K562 (cell line): ENCODE measurements around the gene SRCAP. TPM values are rescaled to one million over a fixed set of nuclear protein-coding genes. Genes with fewer than 3 reads are reported as not detected.

Experiments used
- ARNT ChIP-seq, 2 experiments: fragments of 450-650 bp; IDR thresholded peaks; 2 replicates each; pipeline ENCODE4 v1.6.1; 2016; ENCODE audit warnings: mild to moderate bottlenecking in 1 of 2
- BRD4 ChIP-seq: fragments of 200-600 bp; sonication (generic); IDR thresholded peaks from 2 replicates; pipeline ENCODE4 v1.6.1; 2017; ENCODE audit warnings: inconsistent platforms
- CBFB ChIP-seq: sonication (generic); formaldehyde crosslinking; IDR thresholded peaks from 2 replicates; pipeline ENCODE4 v1.4.0; 2020; ENCODE audit warnings: mild to moderate bottlenecking, missing genetic modification reagents
- CBX1 ChIP-seq: sonication (generic); IDR thresholded peaks from 2 replicates; pipeline ENCODE4 v1.6.1; 2016; ENCODE audit warnings: antibody characterized with exemption, low read depth, mild to moderate bottlenecking
- CHD1 ChIP-seq: fragments of 200-600 bp; sonication (generic); IDR thresholded peaks from one replicate; pipeline ENCODE4 v1.6.1; 2012; ENCODE audit warnings: mild to moderate bottlenecking, moderate library complexity, low read length, inconsistent platforms
- CREM ChIP-seq: IDR thresholded peaks from 2 replicates; pipeline ENCODE4 v1.6.1; 2014; ENCODE audit warnings: antibody characterized with exemption, low read depth
- FOXA1 ChIP-seq: fragments of 450-650 bp; IDR thresholded peaks from 2 replicates; pipeline ENCODE4 v1.6.1; 2016; ENCODE audit warnings: mild to moderate bottlenecking, borderline replicate concordance
- FOXJ2 ChIP-seq: fragments of 200-800 bp; sonication (Bioruptor generic); IDR thresholded peaks from 2 replicates; pipeline ENCODE4 v1.6.1; 2016; ENCODE audit warnings: missing genetic modification characterization, missing compliant biosample characterization
- FOXK2 ChIP-seq, 2 experiments: fragments of 450-650 bp; IDR thresholded peaks in 1 of 2; conservative IDR thresholded peaks in 1 of 2; 2 replicates each; pipeline ENCODE4 v1.6.1; 2016; ENCODE audit warnings: low read depth in 2 of 2, mild to moderate bottlenecking in 1 of 2
- FUS ChIP-seq: fragments of 200-400 bp; formaldehyde crosslinking; optimal IDR thresholded peaks from 2 replicates; pipeline ENCODE3; 2017; ENCODE audit warnings: low read depth, low read length
- HDAC1 ChIP-seq, 2 experiments: fragments of 450-650 bp; IDR thresholded peaks; 2 replicates each; pipeline ENCODE4 v1.6.1; 2016 to 2017; ENCODE audit warnings: inconsistent platforms in 1 of 2, mild to moderate bottlenecking in 1 of 2, moderate library complexity in 1 of 2
- HNRNPL ChIP-seq: fragments of 200-400 bp; formaldehyde crosslinking; IDR thresholded peaks from 2 replicates; pipeline ENCODE4 v1.6.1; 2017; ENCODE audit warnings: low read depth, mild to moderate bottlenecking, low read length
- HOXB6 ChIP-seq: fragments of 250-450 bp; sonication (Bioruptor Pico); IDR thresholded peaks from 2 replicates; pipeline ENCODE4 v1.5.1; 2022; ENCODE audit warnings: mild to moderate bottlenecking, borderline replicate concordance
- NFYB ChIP-seq: IDR thresholded peaks from 2 replicates; pipeline ENCODE4 v1.6.1; 2011; ENCODE audit warnings: mild to moderate bottlenecking, moderate library complexity; ENCODE audit not compliant: insufficient read length; ENCODE audit errors: extremely low read depth
- SIX5 ChIP-seq, 2 experiments: IDR thresholded peaks; 2 replicates each; pipeline ENCODE4 v1.6.1; 2011; ENCODE audit warnings: low read length in 2 of 2, borderline replicate concordance in 1 of 2, low read depth in 1 of 2, mild to moderate bottlenecking in 1 of 2, moderate library complexity in 1 of 2; ENCODE audit not compliant: insufficient read depth in 1 of 2
- TARDBP ChIP-seq: fragments of 450-650 bp; IDR thresholded peaks from 2 replicates; pipeline ENCODE4 v1.6.1; 2016
- TCF3 ChIP-seq: sonication (generic); formaldehyde crosslinking; IDR thresholded peaks from 2 replicates; pipeline ENCODE4 v1.4.0; 2020; ENCODE audit warnings: mild to moderate bottlenecking, missing genetic modification reagents
- ZBED1 ChIP-seq: IDR thresholded peaks from 2 replicates; pipeline ENCODE4 v1.6.1; 2014
- ZKSCAN1 ChIP-seq: fragments of 150-350 bp; IDR thresholded peaks from 2 replicates; pipeline ENCODE4 v1.6.1; 2016; ENCODE audit warnings: low read depth, low read length
- ZMIZ1 ChIP-seq, 2 experiments: fragments of 150-350 bp in 1 of 2; IDR thresholded peaks; 2 replicates each; pipeline ENCODE4 v1.6.1; 2012 to 2016; ENCODE audit warnings: low read depth in 2 of 2, low read length in 2 of 2, mild to moderate bottlenecking in 1 of 2, moderate library complexity in 1 of 2
- polyA plus RNA-seq, 8 experiments: library from polyadenylated mRNA; depleted of rRNA in 4 of 8; stranded (reverse) in 5 of 8; unstranded in 3 of 8; fragments of >200 nt; fragmentation: Nextera tagmentation in 2 of 8; fragmentation: Illumina TruSeq in 1 of 8; extraction: Ambion mirVana in 2 of 8; extraction: Trizol in 1 of 8; gene quantifications; 2 replicates each; pipeline versions ENCODE4 v1.2.1 to v1.2.3, GENCODE V29; 2011 to 2014; ENCODE audit warnings: inconsistent platforms in 1 of 8, missing spikeins in 1 of 8
- total RNA-seq, 7 experiments: library from RNA; depleted of rRNA in 6 of 7; stranded (reverse); fragments of >200 nt in 6 of 7; fragmentation: Illumina TruSeq in 2 of 7; extraction: Trizol in 2 of 7; gene quantifications; 2 replicates each; pipeline versions ENCODE4 v1.2.1 to v1.2.3, GENCODE V29; 2011 to 2021; ENCODE audit warnings: low replicate concordance in 1 of 7
- TF ChIP-seq, protein P1 (sequence below): fragments of 250-450 bp; sonication (Bioruptor Pico); IDR thresholded peaks from 2 replicates; pipeline ENCODE4 v1.5.0; 2020; ENCODE audit warnings: mild to moderate bottlenecking
- TF ChIP-seq, protein P2 (sequence below): fragments of 250-450 bp; sonication (Bioruptor Pico); IDR thresholded peaks from 2 replicates; pipeline ENCODE4 v1.9.0; 2021; ENCODE audit warnings: mild to moderate bottlenecking
- TF ChIP-seq, protein P3 (sequence below): conservative IDR thresholded peaks from 2 replicates; pipeline ENCODE4 v1.6.1; 2011; ENCODE audit warnings: low read depth, mild to moderate bottlenecking, low read length; ENCODE audit not compliant: control insufficient read depth

SRCAP gene
- total and polyA plus RNA-seq, 9 of the 15 experiments (the other 6 are each of a cell fraction or from before 2014, with no cell fraction given): 0.21 to 62.6 (median 5.8) TPM

- no peak for TF ChIP-seq HOXB6 (CRISPR knock-in tag)
- TF ChIP-seq TARDBP: no peak
- no peak; a peak in 1 of 4 replicates for TF ChIP-seq ZMIZ1 (IDR thresholded peaks at IDR 0.05; ENCODE audit: low read depth in 2 of 2, low read length in 2 of 2)
- TF ChIP-seq, protein P1, sequence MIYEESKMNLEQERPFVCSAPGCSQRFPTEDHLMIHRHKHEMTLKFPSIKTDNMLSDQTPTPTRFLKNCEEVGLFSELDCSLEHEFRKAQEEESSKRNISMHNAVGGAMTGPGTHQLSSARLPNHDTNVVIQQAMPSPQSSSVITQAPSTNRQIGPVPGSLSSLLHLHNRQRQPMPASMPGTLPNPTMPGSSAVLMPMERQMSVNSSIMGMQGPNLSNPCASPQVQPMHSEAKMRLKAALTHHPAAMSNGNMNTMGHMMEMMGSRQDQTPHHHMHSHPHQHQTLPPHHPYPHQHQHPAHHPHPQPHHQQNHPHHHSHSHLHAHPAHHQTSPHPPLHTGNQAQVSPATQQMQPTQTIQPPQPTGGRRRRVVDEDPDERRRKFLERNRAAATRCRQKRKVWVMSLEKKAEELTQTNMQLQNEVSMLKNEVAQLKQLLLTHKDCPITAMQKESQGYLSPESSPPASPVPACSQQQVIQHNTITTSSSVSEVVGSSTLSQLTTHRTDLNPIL (CRISPR knock-in tag): no peak
- no peak for TF ChIP-seq CBFB (CRISPR knock-in tag)
- no peak for TF ChIP-seq SIX5 (IDR thresholded peaks at IDR 0.05; ENCODE audit: borderline replicate concordance in 1 of 2, insufficient read depth in 1 of 2, low read depth in 1 of 2, low read length in 2 of 2)
- TF ChIP-seq HNRNPL: no peak
- TF ChIP-seq NFYB: no peak
- no peak for TF ChIP-seq FOXJ2 (tag)
- no peak for TF ChIP-seq FUS
- TF ChIP-seq, protein P2, sequence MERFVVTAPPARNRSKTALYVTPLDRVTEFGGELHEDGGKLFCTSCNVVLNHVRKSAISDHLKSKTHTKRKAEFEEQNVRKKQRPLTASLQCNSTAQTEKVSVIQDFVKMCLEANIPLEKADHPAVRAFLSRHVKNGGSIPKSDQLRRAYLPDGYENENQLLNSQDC: no peak
- TF ChIP-seq FOXK2 (conservative IDR thresholded peaks at IDR 0.05 in 1 of 2, IDR thresholded peaks at IDR 0.05 in 1 of 2; ENCODE audit: low read depth in 2 of 2): peak; percentile 23 to 32; a peak in 1 of 4 replicates
- 0 out of 4 replicates have a peak, but pooled peaks of 1 of the 2 experiments have one; percentile 63 for TF ChIP-seq HDAC1 (IDR thresholded peaks at IDR 0.05)
- TF ChIP-seq CHD1: no peak
- TF ChIP-seq ARNT (IDR thresholded peaks at IDR 0.05): no peak
- no peak for TF ChIP-seq BRD4
- TF ChIP-seq TCF3 (CRISPR knock-in tag): no peak
- no peak for TF ChIP-seq CREM
- no peak for TF ChIP-seq ZBED1
- TF ChIP-seq CBX1: no peak
- no peak for TF ChIP-seq ZKSCAN1
- TF ChIP-seq FOXA1: no peak
- TF ChIP-seq, protein P3, sequence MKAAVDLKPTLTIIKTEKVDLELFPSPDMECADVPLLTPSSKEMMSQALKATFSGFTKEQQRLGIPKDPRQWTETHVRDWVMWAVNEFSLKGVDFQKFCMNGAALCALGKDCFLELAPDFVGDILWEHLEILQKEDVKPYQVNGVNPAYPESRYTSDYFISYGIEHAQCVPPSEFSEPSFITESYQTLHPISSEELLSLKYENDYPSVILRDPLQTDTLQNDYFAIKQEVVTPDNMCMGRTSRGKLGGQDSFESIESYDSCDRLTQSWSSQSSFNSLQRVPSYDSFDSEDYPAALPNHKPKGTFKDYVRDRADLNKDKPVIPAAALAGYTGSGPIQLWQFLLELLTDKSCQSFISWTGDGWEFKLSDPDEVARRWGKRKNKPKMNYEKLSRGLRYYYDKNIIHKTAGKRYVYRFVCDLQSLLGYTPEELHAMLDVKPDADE: no peak
Measured at GRCh38 chr16:30656974-30657865, 41.8 kb upstream of the SRCAP start (continued).
